ENCODE results near the gene PDE3A. TPM values are rescaled to one million over a fixed set of nuclear protein-coding genes. Genes with fewer than 3 reads are reported as not detected.

PDE3A gene
- polyA plus RNA-seq, 3 donors: 0.10 TPM; not detected in 2

DNA sequence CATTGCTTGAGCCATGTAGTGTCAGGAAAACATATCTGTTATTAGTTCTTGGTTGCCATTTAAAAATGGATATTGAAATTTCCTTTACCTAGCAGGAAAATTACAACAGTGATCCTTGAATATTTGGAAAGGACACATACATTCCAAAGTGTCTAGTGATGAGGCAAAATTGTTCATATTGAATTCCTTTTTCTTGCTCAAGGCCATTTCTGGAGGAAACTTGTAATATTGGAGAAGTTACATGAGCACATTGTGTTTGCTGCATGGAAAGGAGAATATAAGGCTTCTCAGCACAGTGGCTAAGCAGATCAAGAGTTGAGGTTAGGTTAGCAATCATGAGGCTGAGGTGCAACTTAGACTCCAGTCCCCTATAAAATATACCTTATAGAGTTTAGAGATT, 121.9 kb downstream of the PDE3A start:
- H3K9me3 ChIP-seq (replicated peaks in 1 of 2; ENCODE audit: control insufficient read depth in 1 of 2, insufficient read depth in 1 of 2, low read length in 2 of 2): peaks cover 0 to 3% of the 10 kb centered on the region in 2 donors
- TF ChIP-seq, protein P1, sequence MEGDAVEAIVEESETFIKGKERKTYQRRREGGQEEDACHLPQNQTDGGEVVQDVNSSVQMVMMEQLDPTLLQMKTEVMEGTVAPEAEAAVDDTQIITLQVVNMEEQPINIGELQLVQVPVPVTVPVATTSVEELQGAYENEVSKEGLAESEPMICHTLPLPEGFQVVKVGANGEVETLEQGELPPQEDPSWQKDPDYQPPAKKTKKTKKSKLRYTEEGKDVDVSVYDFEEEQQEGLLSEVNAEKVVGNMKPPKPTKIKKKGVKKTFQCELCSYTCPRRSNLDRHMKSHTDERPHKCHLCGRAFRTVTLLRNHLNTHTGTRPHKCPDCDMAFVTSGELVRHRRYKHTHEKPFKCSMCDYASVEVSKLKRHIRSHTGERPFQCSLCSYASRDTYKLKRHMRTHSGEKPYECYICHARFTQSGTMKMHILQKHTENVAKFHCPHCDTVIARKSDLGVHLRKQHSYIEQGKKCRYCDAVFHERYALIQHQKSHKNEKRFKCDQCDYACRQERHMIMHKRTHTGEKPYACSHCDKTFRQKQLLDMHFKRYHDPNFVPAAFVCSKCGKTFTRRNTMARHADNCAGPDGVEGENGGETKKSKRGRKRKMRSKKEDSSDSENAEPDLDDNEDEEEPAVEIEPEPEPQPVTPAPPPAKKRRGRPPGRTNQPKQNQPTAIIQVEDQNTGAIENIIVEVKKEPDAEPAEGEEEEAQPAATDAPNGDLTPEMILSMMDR (IDR thresholded peaks at IDR 0.05): no peak
- H3K36me3 Mint-ChIP-seq: no peaks in the 10 kb centered on the region
- peaks cover 9% of the 10 kb centered on the region for H3K4me1 Mint-ChIP-seq
- peaks cover 0 to 4% (median 0%) of the 10 kb centered on the region in 3 donors for H3K27me3 Mint-ChIP-seq (ENCODE audit: low read depth in 3 of 3)
- H3K4me1 ChIP-seq (ENCODE audit: control insufficient read depth in 1 of 2, insufficient read depth in 2 of 2, low read length in 2 of 2): peaks cover 6 to 8% of the 10 kb centered on the region in 2 donors
- no peak overlapping the region for H3K27ac Mint-ChIP-seq
- H3K9me3 Mint-ChIP-seq: peaks cover 0 to 3% (median 0%) of the 10 kb centered on the region in 7 donors
- H3K27ac ChIP-seq (ENCODE audit: low read depth in 1 of 2, low read length in 2 of 2): no peak overlapping the region
- H2AFZ ChIP-seq (ENCODE audit: insufficient read depth, low read depth, low read length, poor library complexity, severe bottlenecking): no peak overlapping the region
- H4K20me1 ChIP-seq (ENCODE audit: insufficient read depth, low read length): no peaks in the 10 kb centered on the region
- intact Hi-C loops (cut with micrococcal nuclease): no loop called here
- no peaks in the 10 kb centered on the region for H3K79me2 ChIP-seq (ENCODE audit: insufficient read depth, low read length)
- no peak overlapping the region for H3K9ac ChIP-seq (ENCODE audit: insufficient read depth, low read length, poor library complexity, severe bottlenecking)
- H3K4me3 Mint-ChIP-seq: no peak overlapping the region
- DNase-seq: no peak
- no peak overlapping the region for H3K4me2 ChIP-seq (replicated peaks; ENCODE audit: extremely low read depth, low read length, poor library complexity, severe bottlenecking)
- no peak overlapping the region for H3K4me3 ChIP-seq (replicated peaks in 1 of 3; ENCODE audit: low read depth in 2 of 3, low read length in 3 of 3)
- no peaks in the 10 kb centered on the region for H3K27me3 ChIP-seq (ENCODE audit: control insufficient read depth in 2 of 2, insufficient read depth in 2 of 2, low read length in 2 of 2)
- H3K36me3 ChIP-seq (replicated peaks in 1 of 2; ENCODE audit: control insufficient read depth in 1 of 2, insufficient read depth in 2 of 2, low read length in 2 of 2): no peaks in the 10 kb centered on the region

DNA sequence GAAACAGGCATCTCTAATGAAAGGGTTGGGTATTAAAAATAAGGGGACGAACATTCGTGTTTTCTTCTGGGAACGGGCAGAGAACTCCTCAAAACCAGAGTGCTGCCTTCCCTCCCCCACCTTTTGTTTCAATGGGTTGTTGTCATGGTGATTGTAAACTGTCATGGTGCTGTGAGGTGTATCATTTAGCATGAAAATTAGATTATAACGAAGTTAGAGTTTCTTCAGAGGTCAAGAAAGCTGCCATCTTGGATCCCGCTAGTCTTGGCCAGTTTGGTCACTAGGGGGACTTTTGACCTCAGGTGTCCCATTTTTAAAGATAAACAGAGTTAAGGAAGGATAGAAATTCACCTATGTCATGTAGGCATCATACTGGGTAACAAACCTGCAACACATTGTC, 123.0 kb downstream of the PDE3A start:
- no peak overlapping the region for H3K4me2 ChIP-seq (replicated peaks; ENCODE audit: extremely low read depth, low read length, poor library complexity, severe bottlenecking)
- Mint-ChIP-seq H3K4me3 (no peak overlapping the region), H3K9me3 (peaks cover 0 to 3% (median 0%) of the 10 kb centered on the region in 7 donors), H3K27ac (no peak overlapping the region), H3K4me1 (peaks cover 9% of the 10 kb centered on the region), H3K36me3 (no peaks in the 10 kb centered on the region), H3K27me3 (ENCODE audit: low read depth in 3 of 3) (peaks cover 0 to 3% (median 0%) of the 10 kb centered on the region in 3 donors)
- H2AFZ ChIP-seq (ENCODE audit: insufficient read depth, low read depth, low read length, poor library complexity, severe bottlenecking): no peak overlapping the region
- H3K27ac ChIP-seq (ENCODE audit: low read depth in 1 of 2, low read length in 2 of 2): no peak overlapping the region
- H3K27me3 ChIP-seq (ENCODE audit: control insufficient read depth in 2 of 2, insufficient read depth in 2 of 2, low read length in 2 of 2): no peaks in the 10 kb centered on the region
- peaks cover 6 to 8% of the 10 kb centered on the region in 2 donors for H3K4me1 ChIP-seq (ENCODE audit: control insufficient read depth in 1 of 2, insufficient read depth in 2 of 2, low read length in 2 of 2)
- TF ChIP-seq, protein P1 (IDR thresholded peaks at IDR 0.05): no peak
- DNase-seq: no peak
- H3K79me2 ChIP-seq (ENCODE audit: insufficient read depth, low read length): no peaks in the 10 kb centered on the region
- H3K36me3 ChIP-seq (replicated peaks in 1 of 2; ENCODE audit: control insufficient read depth in 1 of 2, insufficient read depth in 2 of 2, low read length in 2 of 2): no peaks in the 10 kb centered on the region
- H3K9me3 ChIP-seq (replicated peaks in 1 of 2; ENCODE audit: control insufficient read depth in 1 of 2, insufficient read depth in 1 of 2, low read length in 2 of 2): peaks cover 0 to 3% of the 10 kb centered on the region in 2 donors
- H3K4me3 ChIP-seq (replicated peaks in 1 of 3; ENCODE audit: low read depth in 2 of 3, low read length in 3 of 3): no peak overlapping the region
- intact Hi-C loops (cut with micrococcal nuclease): no loop called here
- no peak overlapping the region for H3K9ac ChIP-seq (ENCODE audit: insufficient read depth, low read length, poor library complexity, severe bottlenecking)
- WGBS (ENCODE audit: insufficient coverage): no CpG with 5 or more reads among the region's 5 CpGs
- H4K20me1 ChIP-seq (ENCODE audit: insufficient read depth, low read length): no peaks in the 10 kb centered on the region

All from CD14-positive monocyte (primary cell).